Measurements from ENCODE around the gene EPB41L4A. TPM values are rescaled to one million over a fixed set of nuclear protein-coding genes. Genes with fewer than 3 reads are reported as not detected.
"Not testable (repeated sequence)": the region's sequence is repeated elsewhere in the genome, so short reads cannot be mapped to it uniquely, and the experiment has no call there.

EPB41L4A gene
- total RNA-seq, 4 donors from 2014 or later: 8.3 to 33.8 (median 21.6) TPM

DNA sequence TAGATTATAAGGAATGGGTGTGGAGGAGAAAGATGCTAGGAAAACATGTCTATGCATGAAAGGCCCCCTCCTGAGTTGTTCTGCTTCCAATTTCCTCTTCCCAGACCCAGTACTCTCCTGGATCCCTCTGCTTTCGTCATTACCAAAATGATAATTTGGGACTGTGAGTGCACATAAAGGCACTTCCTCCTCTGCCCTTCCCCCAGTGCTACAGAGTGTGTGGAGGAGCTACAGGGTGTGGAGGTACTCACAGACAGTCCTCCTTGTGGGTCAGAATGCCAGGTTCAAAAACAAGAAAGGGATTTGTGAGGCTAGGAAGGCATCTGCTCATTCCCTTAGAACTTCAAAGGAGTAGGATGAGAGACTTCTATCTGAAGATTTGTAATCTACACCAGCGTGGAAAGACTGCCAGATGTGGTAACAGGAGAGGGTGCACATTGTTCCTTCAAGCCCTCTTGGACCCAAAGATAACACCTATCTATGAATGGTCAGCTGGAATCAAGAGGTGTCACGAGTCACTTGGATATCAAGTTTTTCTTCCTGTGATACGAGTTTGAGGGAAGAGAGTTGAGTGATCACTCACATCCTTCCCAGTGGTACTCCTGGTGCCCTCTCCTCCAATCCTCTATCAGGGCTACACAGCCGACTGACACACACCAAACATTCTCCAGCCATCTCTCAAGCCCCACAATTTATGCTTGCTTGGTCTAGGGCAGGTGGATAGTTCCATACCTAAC lies 201.1 kb downstream of the EPB41L4A start:
- DNase-seq (ENCODE audit: extremely low spot score): no peak
- TF ChIP-seq EP300 (IDR thresholded peaks at IDR 0.05) (no peak), POLR2A (IDR thresholded peaks at IDR 0.05; ENCODE audit: low read depth) (no peak), POLR2AphosphoS5 (IDR thresholded peaks at IDR 0.05) (no peak), CTCF (IDR thresholded peaks at IDR 0.05) (no peak)
- no peaks in the 10 kb centered on the region for H3K36me3 ChIP-seq
- intact Hi-C loops (cut with DNase I): no loop called here
- H3K27me3 ChIP-seq: no peaks in the 10 kb centered on the region
- WGBS: 84% methylated on average over 5 of the region's 5 CpGs
- H3K4me3 ChIP-seq: no peak overlapping the region
- H3K27ac ChIP-seq (replicated peaks in 1 of 4): no peak overlapping the region
- H3K9me3 ChIP-seq: no peaks in the 10 kb centered on the region
- H3K4me1 ChIP-seq: no peaks in the 10 kb centered on the region

DNA sequence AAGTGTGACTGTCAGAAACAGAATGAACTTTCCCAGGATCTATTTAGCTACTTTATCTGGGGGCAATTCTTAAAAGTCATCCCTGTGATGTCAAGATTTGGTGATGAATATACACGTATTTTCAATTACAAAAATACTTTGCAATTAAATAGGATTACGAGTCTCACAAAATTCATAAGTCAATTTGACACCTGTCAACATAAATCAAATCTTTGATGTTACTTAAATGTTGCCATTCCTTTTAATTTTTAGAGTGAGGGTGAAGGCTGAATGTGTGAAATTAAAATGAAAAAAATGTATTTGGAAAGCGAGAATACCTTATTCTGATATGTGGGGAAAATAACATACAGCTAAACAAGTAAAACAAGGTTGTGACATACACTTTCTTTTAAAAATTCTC lies 202.9 kb downstream of the EPB41L4A start:
- Histone ChIP-seq H3K9me3 (no peaks in the 10 kb centered on the region), H3K4me1 (no peaks in the 10 kb centered on the region), H3K27ac (replicated peaks in 1 of 4) (no peak overlapping the region), H3K4me3 (no peak overlapping the region), H3K36me3 (no peaks in the 10 kb centered on the region), H3K27me3 (no peaks in the 10 kb centered on the region)
- 93% methylated on average over 3 of the region's 3 CpGs for WGBS
- intact Hi-C loops (cut with DNase I): no loop called here
- TF ChIP-seq EP300 (IDR thresholded peaks at IDR 0.05): no peak
- no peak for TF ChIP-seq POLR2AphosphoS5 (IDR thresholded peaks at IDR 0.05)
- TF ChIP-seq POLR2A (IDR thresholded peaks at IDR 0.05; ENCODE audit: low read depth): no peak
- TF ChIP-seq CTCF (IDR thresholded peaks at IDR 0.05): no peak
- DNase-seq (ENCODE audit: extremely low spot score): no peak

DNA sequence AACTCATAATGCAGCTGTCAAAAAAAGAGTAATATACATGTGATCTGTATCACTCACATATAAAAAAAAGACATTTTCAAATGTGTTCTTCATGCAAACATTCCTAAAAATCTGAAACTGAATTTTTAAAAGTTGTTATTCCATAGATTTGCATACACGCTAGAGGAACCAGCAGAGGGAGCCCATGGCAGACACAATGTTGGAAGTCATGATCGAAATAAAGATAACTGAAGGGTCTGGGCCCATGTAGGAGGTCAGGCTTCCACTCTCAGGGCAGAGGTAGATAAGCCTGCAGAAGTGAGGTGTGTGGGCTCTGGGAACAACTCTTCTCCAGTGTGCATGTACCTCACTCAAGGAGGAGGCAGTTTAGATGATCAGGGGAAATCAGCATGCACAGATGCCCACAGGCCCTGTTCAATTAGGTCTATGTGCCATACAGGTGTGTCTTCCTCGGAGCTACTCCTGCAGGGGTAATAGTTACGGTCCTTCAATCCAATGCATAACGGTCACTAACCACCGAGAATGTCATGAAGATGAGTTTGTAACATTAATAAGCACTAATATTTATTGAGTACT lies 208.6 kb downstream of the EPB41L4A start:
- DNase-seq (ENCODE audit: extremely low spot score): no peak
- no peak overlapping the region for H3K27ac ChIP-seq (replicated peaks in 1 of 4)
- 67% methylated on average over 6 of the region's 6 CpGs for WGBS

GRCh38 chr5:112208699-112209615 lies 210.1 kb downstream of the EPB41L4A start:
- H3K4me1 ChIP-seq: peaks cover 0 to 6% (median 0%) of the 10 kb centered on the region in 4 donors
- H3K27ac ChIP-seq (replicated peaks in 1 of 4): no peak overlapping the region
- 80% methylated on average over 4 of the region's 4 CpGs for WGBS
- TF ChIP-seq POLR2AphosphoS5 (IDR thresholded peaks at IDR 0.05) (no peak), EP300 (IDR thresholded peaks at IDR 0.05) (no peak), CTCF (IDR thresholded peaks at IDR 0.05) (no peak), POLR2A (IDR thresholded peaks at IDR 0.05; ENCODE audit: low read depth) (no peak)
- H3K27me3 ChIP-seq: no peaks in the 10 kb centered on the region
- no peak overlapping the region for H3K4me3 ChIP-seq
- no peak for DNase-seq (ENCODE audit: extremely low spot score)
- peaks cover 0 to 5% (median 0%) of the 10 kb centered on the region in 4 donors for H3K36me3 ChIP-seq
- H3K9me3 ChIP-seq: no peaks in the 10 kb centered on the region
- intact Hi-C loops (cut with DNase I): no loop called here

More for the DNA sequence above, 208.6 kb downstream of the EPB41L4A start:
- Histone ChIP-seq H3K4me3 (no peak overlapping the region), H3K4me1 (peaks cover 0 to 6% (median 0%) of the 10 kb centered on the region in 4 donors), H3K27me3 (no peaks in the 10 kb centered on the region), H3K36me3 (no peaks in the 10 kb centered on the region), H3K9me3 (no peaks in the 10 kb centered on the region)
- TF ChIP-seq CTCF (IDR thresholded peaks at IDR 0.05) (peak; percentile 56 to 66 (median 65)), EP300 (IDR thresholded peaks at IDR 0.05) (no peak)
- intact Hi-C loops (cut with DNase I): loop anchor here (2.0 kb wide), 1 partner anchor 210 kb away; no protein-coding TSS in a partner anchor

DNA sequence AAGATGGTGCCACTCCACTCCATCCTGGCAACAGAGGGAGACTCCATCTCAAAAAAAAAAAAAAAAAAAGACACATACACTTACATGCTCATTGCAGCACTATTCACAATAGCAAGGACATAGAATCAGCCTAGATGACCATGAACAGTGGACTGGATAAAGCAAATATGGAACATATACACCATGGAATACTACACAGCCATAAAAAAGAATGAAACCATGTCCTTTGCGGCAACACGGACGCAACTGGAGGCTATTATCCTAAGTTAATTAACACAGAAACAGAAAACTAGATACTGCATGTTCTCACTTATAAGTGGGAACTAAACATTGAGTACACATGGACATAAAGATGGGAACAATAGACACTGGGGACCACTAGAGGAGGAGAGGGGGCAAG lies 210.9 kb downstream of the EPB41L4A start:
- DNase-seq (ENCODE audit: extremely low spot score); H3K27ac ChIP-seq (replicated peaks in 1 of 4); intact Hi-C loops (cut with DNase I); H3K4me3 ChIP-seq; H3K9me3 ChIP-seq; H3K4me1 ChIP-seq; H3K27me3 ChIP-seq: not testable (repeated sequence)
- 96% methylated on average over 3 of the region's 3 CpGs for WGBS
- peaks cover 0 to 11% (median 0%) of the 10 kb centered on the region in 4 donors for H3K36me3 ChIP-seq
